IMR-90 (cell line): Measurements from ENCODE around the gene CYCS. TPM values are rescaled to one million over a fixed set of nuclear protein-coding genes. Genes with fewer than 3 reads are reported as not detected.

ENCODE experiments used
- ATAC-seq: fragments of 200-7000 bp; cut with Tn5 transposase; 2 replicates; pipeline ENCODE4 v1.9.1; 2020; ENCODE audit warnings: low read depth, mild to moderate bottlenecking, moderate library complexity
- Bru-seq: library from RNA; stranded (reverse); fragments of 400-500 nt; gene quantifications from one replicate; lab custom pipeline; 2021; lab: Mats Ljungman, UMichigan
- BruChase-seq, 2 experiments: library from RNA; stranded (reverse); fragments of 400-500 nt; gene quantifications; one replicate each; lab custom pipeline; 2021; lab: Mats Ljungman, UMichigan
- BruUV-seq: library from RNA; stranded (reverse); fragments of 400-500 nt; replicated peaks from 2 replicates; lab custom pipeline; 2021; lab: Mats Ljungman, UMichigan
- CTCF ChIA-PET: fragments of 300-600 bp; formaldehyde crosslinking; extraction: SDS; loops from one replicate; lab custom pipeline; 2021; ENCODE audit warnings: antibody characterized with exemption; lab: Yijun Ruan, JAX
- POLR2A ChIA-PET: fragments of 300-600 bp; sonication (Branson Sonifier 250); formaldehyde crosslinking; loops from one replicate; lab custom pipeline; 2022; ENCODE audit warnings: antibody characterized with exemption; ENCODE audit not compliant: unreplicated experiment; lab: Charles Lee
- DNase-seq: peaks from one replicate; pipeline ENCODE4 v3.0.0; 2013
- H2AFZ ChIP-seq: replicated peaks from 2 replicates; pipeline ENCODE3; 2013; ENCODE audit warnings: low read length, mild to moderate bottlenecking; ENCODE audit not compliant: poor library complexity
- H2AK5ac ChIP-seq: 2 replicates; pipeline ENCODE4 v1.6.1; 2013; ENCODE audit warnings: low read depth, low read length, inconsistent platforms
- H2AK9ac ChIP-seq: replicated peaks from 2 replicates; pipeline ENCODE3; 2013; ENCODE audit warnings: mild to moderate bottlenecking, low read depth, low read length, moderate library complexity; ENCODE audit not compliant: poor library complexity
- H2BK120ac ChIP-seq: 2 replicates; pipeline ENCODE4 v1.6.1; 2013; ENCODE audit warnings: low read depth, low read length, inconsistent platforms
- H2BK15ac ChIP-seq: 3 replicates; pipeline ENCODE4 v1.6.1; 2013; ENCODE audit warnings: low read depth, low read length, inconsistent platforms
- H2BK20ac ChIP-seq: 2 replicates; pipeline ENCODE4 v1.6.1; 2013; ENCODE audit warnings: low read depth, mild to moderate bottlenecking, inconsistent platforms, low read length, moderate library complexity
- H2BK5ac ChIP-seq: 2 replicates; pipeline ENCODE4 v1.6.1; 2013; ENCODE audit warnings: mild to moderate bottlenecking, low read depth, low read length, inconsistent platforms; ENCODE audit not compliant: poor library complexity, severe bottlenecking
- H3K14ac ChIP-seq: replicated peaks from 2 replicates; pipeline ENCODE4 v1.6.1; 2013; ENCODE audit warnings: low read depth, low read length, inconsistent platforms
- H3K18ac ChIP-seq: 2 replicates; pipeline ENCODE4 v1.6.1; 2013; ENCODE audit warnings: low read depth, low read length, control low read depth
- H3K23ac ChIP-seq: 2 replicates; pipeline ENCODE4 v1.6.1; 2013; ENCODE audit warnings: low read depth, low read length, inconsistent platforms
- H3K27ac ChIP-seq: 2 replicates; pipeline ENCODE4 v1.5.1; 2013; ENCODE audit warnings: mild to moderate bottlenecking, control low read depth, low read length; ENCODE audit not compliant: insufficient read depth
- H3K27me3 ChIP-seq: 2 replicates; pipeline ENCODE4 v1.6.1; 2013; ENCODE audit warnings: low read length; ENCODE audit not compliant: control insufficient read depth, insufficient read depth
- H3K36me3 ChIP-seq: 2 replicates; pipeline ENCODE4 v1.6.1; 2013; ENCODE audit warnings: low read length, mixed read lengths; ENCODE audit not compliant: control insufficient read depth, insufficient read depth
- H3K4ac ChIP-seq: 2 replicates; pipeline ENCODE4 v1.6.1; 2013; ENCODE audit warnings: low read depth, low read length, inconsistent platforms
- H3K4me1 ChIP-seq: 2 replicates; pipeline ENCODE4 v1.6.1; 2013; ENCODE audit warnings: low read length, mixed read lengths; ENCODE audit not compliant: control insufficient read depth, insufficient read depth
- H3K4me2 ChIP-seq: 2 replicates; pipeline ENCODE4 v1.6.1; 2013; ENCODE audit warnings: low read depth, mild to moderate bottlenecking, control low read depth, low read length, moderate library complexity
- H3K4me3 ChIP-seq: 2 replicates; pipeline ENCODE4 v1.5.1; 2013; ENCODE audit warnings: low read depth, mild to moderate bottlenecking, control low read depth, low read length, moderate library complexity; ENCODE audit not compliant: insufficient read depth
- H3K56ac ChIP-seq: 2 replicates; pipeline ENCODE4 v1.6.1; 2013; ENCODE audit warnings: low read length, inconsistent platforms; ENCODE audit not compliant: insufficient read depth; ENCODE audit errors: extremely low read depth
- H3K79me1 ChIP-seq, 2 experiments: 2 replicates each; pipeline ENCODE4 v1.6.1; 2013; ENCODE audit warnings: low read length in 2 of 2, inconsistent platforms in 1 of 2, low read depth in 1 of 2
- H3K9ac ChIP-seq: 2 replicates; pipeline ENCODE4 v1.6.1; 2013; ENCODE audit warnings: low read depth, low read length, control low read depth
- H3K9me1 ChIP-seq: 2 replicates; pipeline ENCODE4 v1.6.1; 2013; ENCODE audit warnings: low read length, inconsistent platforms; ENCODE audit not compliant: insufficient read depth
- H3K9me3 ChIP-seq: 2 replicates; pipeline ENCODE4 v1.6.1; 2013; ENCODE audit warnings: low read length; ENCODE audit not compliant: control insufficient read depth, insufficient read depth
- H4K20me1 ChIP-seq: 2 replicates; pipeline ENCODE4 v1.6.1; 2013; ENCODE audit warnings: low read length, inconsistent platforms; ENCODE audit not compliant: insufficient read depth
- H4K5ac ChIP-seq: 2 replicates; pipeline ENCODE4 v1.6.1; 2013; ENCODE audit warnings: mild to moderate bottlenecking, low read depth, low read length, control low read depth
- H4K8ac ChIP-seq, 2 experiments: 2 replicates each; pipeline ENCODE4 v1.6.1; 2013; ENCODE audit warnings: low read depth in 2 of 2, low read length in 2 of 2, control low read depth in 1 of 2, inconsistent platforms in 1 of 2
- H4K91ac ChIP-seq: 2 replicates; pipeline ENCODE4 v1.6.1; 2013; ENCODE audit warnings: low read depth, low read length, inconsistent platforms; ENCODE audit not compliant: insufficient read depth
- BHLHE40 ChIP-seq: fragments of 150-350 bp; IDR thresholded peaks from 2 replicates; pipeline ENCODE4 v1.6.1; 2016; ENCODE audit warnings: mild to moderate bottlenecking, low read depth, low read length
- CEBPB ChIP-seq: IDR thresholded peaks from 2 replicates; pipeline ENCODE4 v1.6.1; 2012; ENCODE audit warnings: low read depth, low read length, improper control_type of control experiment
- CHD1 ChIP-seq: IDR thresholded peaks from 2 replicates; pipeline ENCODE4 v1.6.1; 2012; ENCODE audit warnings: low read depth, low read length, improper control_type of control experiment
- CTCF ChIP-seq: conservative IDR thresholded peaks from 2 replicates; pipeline ENCODE4 v1.5.1; 2012; ENCODE audit warnings: mild to moderate bottlenecking, low read depth, low read length, improper control_type of control experiment
- FOS ChIP-seq: fragments of 150-350 bp; IDR thresholded peaks from 2 replicates; pipeline ENCODE4 v1.6.1; 2016; ENCODE audit warnings: low read depth, low read length
- MAFK ChIP-seq: IDR thresholded peaks from 2 replicates; pipeline ENCODE4 v1.6.1; 2012; ENCODE audit warnings: low read depth, low read length, improper control_type of control experiment
- MAZ ChIP-seq: IDR thresholded peaks from 2 replicates; pipeline ENCODE4 v1.6.1; 2012; ENCODE audit warnings: low read depth, mild to moderate bottlenecking, low read length, improper control_type of control experiment, moderate library complexity, borderline replicate concordance
- NFE2L2 ChIP-seq: fragments of 150-350 bp; IDR thresholded peaks from 2 replicates; pipeline ENCODE4 v1.6.1; 2016; ENCODE audit warnings: low read depth, mild to moderate bottlenecking, low read length
- POLR2A ChIP-seq: IDR thresholded peaks from 2 replicates; pipeline ENCODE4 v1.6.1; 2012; ENCODE audit warnings: mild to moderate bottlenecking, low read depth, low read length
- RAD21 ChIP-seq: IDR thresholded peaks from 2 replicates; pipeline ENCODE4 v1.6.1; 2012; ENCODE audit warnings: low read length, improper control_type of control experiment
- RCOR1 ChIP-seq: IDR thresholded peaks from 2 replicates; pipeline ENCODE4 v1.6.1; 2012; ENCODE audit warnings: mild to moderate bottlenecking, low read length, improper control_type of control experiment; ENCODE audit not compliant: insufficient replicate concordance
- RFX5 ChIP-seq: IDR thresholded peaks from 2 replicates; pipeline ENCODE4 v1.8.0; 2012; ENCODE audit warnings: low read depth, mild to moderate bottlenecking, low read length, moderate library complexity
- USF2 ChIP-seq: fragments of 150-350 bp; IDR thresholded peaks from 2 replicates; pipeline ENCODE4 v1.6.1; 2017; ENCODE audit warnings: mild to moderate bottlenecking, antibody characterized with exemption, low read length, low read depth
- WGBS, 2 experiments: methylation state at CpG; one replicate each; pipeline versions ENCODE4 v1.1.5 to v1.1.7; 2013; ENCODE audit warnings: missing lambda C conversion rate in 2 of 2; ENCODE audit not compliant: insufficient read length in 1 of 2; ENCODE audit errors: extremely low coverage in 2 of 2; 5-methylcytosine and 5-hydroxymethylcytosine counted together
- dilution Hi-C: fragments of 300-500 bp; cut with HindIII; formaldehyde crosslinking; loops from one replicate; pipeline ENCODE4 v1.14.3; 2018; ENCODE audit warnings: low sequenced_read_pairs; ENCODE audit not compliant: unreplicated experiment
- in situ Hi-C: fragments of 300-500 bp; cut with MboI; formaldehyde crosslinking; loops from 3 replicates; pipeline ENCODE4 v1.14.3; 2019; ENCODE audit warnings: low sequenced_read_pairs, inconsistent platforms, mixed read lengths
- intact Hi-C: fragments of 100-400 bp; cut with micrococcal nuclease; formaldehyde crosslinking; loops from 2 replicates; pipeline ENCODE4 v1.10.0; 2022
- long read RNA-seq: library from polyadenylated mRNA; unstranded; transcript quantifications from one replicate; pipeline ENCODE4 v2.0.0, GENCODE V29; 2021; ENCODE audit not compliant: unreplicated experiment
- polyA plus RNA-seq, 3 experiments: library from polyadenylated mRNA; depleted of rRNA; stranded (reverse); fragments of >200 nt; gene quantifications; 2 replicates each; pipeline ENCODE4 v1.2.3, GENCODE V29; 2012; ENCODE audit warnings: low replicate concordance in 1 of 3
- total RNA-seq: library from RNA; depleted of rRNA; stranded (reverse); fragments of >200 nt; gene quantifications from 2 replicates; pipeline ENCODE4 v1.2.3, GENCODE V29; 2012; rRNA removed

CYCS gene
- 22.9 and 65.3 TPM in 2 replicates for total RNA-seq
- 47.2 and 59.0 TPM in 2 replicates for polyA plus RNA-seq (2012; rRNA removed)
- polyA plus RNA-seq (2012; cell fraction: cytosol; rRNA removed): 2.5 and 4.4 TPM in 2 replicates
- polyA plus RNA-seq (2012; cell fraction: nucleus; rRNA removed; ENCODE audit: low replicate concordance): 2.1 and 12.7 TPM in 2 replicates
- Bru-seq, nascent RNA: percentile 95 among the genes with signal in this experiment
- percentile 97 among the genes with signal in this experiment for BruChase-seq, experiment 1, labeled RNA remaining after a 6-hour chase
- percentile 95 among the genes with signal in this experiment for BruChase-seq, experiment 2, labeled RNA remaining after a 2-hour chase
- long read RNA-seq, full-length matches to known transcripts: 39 of 41 reads
- long read RNA-seq, partial matches to known transcripts: 1 of 41 reads
- long read RNA-seq, other reads (novel, unspliced or antisense): 1 of 41 reads

DNA sequence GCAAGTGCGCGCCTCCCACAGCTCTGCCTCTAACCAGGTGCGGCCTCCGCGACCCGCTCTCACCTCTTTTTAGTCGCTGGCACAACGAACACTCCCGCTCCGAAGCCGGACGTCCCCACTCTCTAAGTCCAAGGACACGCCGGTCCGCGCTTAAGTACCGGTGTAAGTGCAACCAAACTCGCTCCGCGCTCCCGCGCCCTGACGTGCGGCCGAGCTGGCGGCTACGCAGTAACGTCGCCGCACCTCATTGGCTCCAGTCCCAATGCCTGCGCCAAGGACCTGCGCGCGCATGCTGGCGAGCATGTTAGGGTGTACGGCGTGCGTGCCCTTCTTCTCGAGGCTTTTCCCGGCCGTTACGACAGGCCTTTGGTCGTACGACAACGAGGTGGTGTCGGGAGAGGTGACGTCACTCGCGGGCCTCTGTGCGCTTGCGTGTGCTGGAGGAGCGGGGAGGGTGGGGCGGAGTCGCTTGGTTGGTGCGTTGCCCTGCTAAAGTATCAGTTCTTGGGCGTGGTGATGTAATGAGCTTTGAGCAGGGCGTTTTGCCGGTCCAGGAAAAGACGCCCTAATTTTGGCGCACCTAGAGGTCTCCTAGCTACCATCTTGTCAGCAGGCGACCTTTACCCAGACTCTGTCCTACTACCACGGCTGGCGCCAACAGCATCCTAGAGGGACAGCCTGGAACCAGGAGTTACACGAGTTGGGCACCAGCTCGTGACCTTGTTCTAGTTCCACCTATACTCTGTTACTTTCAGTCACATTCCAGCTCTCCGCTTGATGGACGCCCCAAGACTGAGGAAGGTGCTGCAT is at the start of gene CYCS:
Gene CYCS, minus strand, starts transcription at position 124 of the 810 bp plus-strand sequence. CDS start 1,141 bp downstream, outside the sequence.
- peak; percentile 95 for ATAC-seq
- CTCF ChIA-PET: interaction anchor here (1.3 kb wide), 1 partner anchor 26 kb away, joined by 3 read pairs; no protein-coding TSS in a partner anchor
- dilution Hi-C loops: no loop called here
- Histone ChIP-seq H3K36me3 (peaks cover 3% of the 10 kb centered on the region; the same call in 1 of the 2 replicates), H2BK5ac (peak within 1 kb of the TSS; percentile 62), H2BK120ac (peak within 1 kb of the TSS; percentile 69), H3K9ac (peak within 1 kb of the TSS; percentile 87), H4K5ac (peak within 1 kb of the TSS; percentile 84), H2AK9ac (peak within 1 kb of the TSS; percentile 92), H4K8ac (peak within 1 kb of the TSS; percentile 93 to 96), H3K23ac (peak within 1 kb of the TSS; percentile 90), H2BK20ac (peak within 1 kb of the TSS; percentile 20; the same call in 1 of the 2 replicates), H3K4me3 (peak within 1 kb of the TSS; percentile 59), H2BK15ac (peak within 1 kb of the TSS; percentile 45; the same call in 2 of the 3 replicates), H3K56ac (peak within 1 kb of the TSS; percentile 89), H3K14ac (peak within 1 kb of the TSS; percentile 96), H3K4ac (peak within 1 kb of the TSS; percentile 96), H3K9me3 (no peaks in the 10 kb centered on the region), H4K20me1 (peaks cover 7% of the 10 kb centered on the region), H3K4me1 (no peaks in the 10 kb centered on the region), H3K18ac (peak within 1 kb of the TSS; percentile 37), H3K4me2 (peak within 1 kb of the TSS; percentile 80), H2AK5ac (peak within 1 kb of the TSS; percentile 76), H3K27ac (peak within 1 kb of the TSS; percentile 76), H3K79me1 (peaks cover 3 to 28% of the 10 kb centered on the region in 2 experiments; a peak in 2 of 4 replicates), H3K27me3 (no peaks in the 10 kb centered on the region), H3K9me1 (peaks cover 3% of the 10 kb centered on the region), H4K91ac (peak within 1 kb of the TSS; percentile 93), H2AFZ (peak within 1 kb of the TSS; percentile 97)
- POLR2A ChIA-PET: interaction anchor here (0.5 to 0.7 kb wide), 7 partner anchors 9 to 413 kb away, joined by 3 to 11 read pairs (median 4); no protein-coding TSS in a partner anchor
- BruUV-seq: no TSS peak
- intact Hi-C loops: no loop called here
- 0% methylated on average over 26 of the region's 67 CpGs; no CpG with 5 or more reads in 1 of the 2 experiments for WGBS, 2 experiments
- in situ Hi-C loops: no loop called here
- DNase-seq: peak; percentile 100
- no peak for TF ChIP-seq CTCF
- no peak; the same call in none of the 2 replicates for TF ChIP-seq BHLHE40
- peak; percentile 100 for TF ChIP-seq POLR2A
- TF ChIP-seq FOS: no peak
- peak; percentile 90 for TF ChIP-seq CEBPB
- TF ChIP-seq RFX5: no peak
- TF ChIP-seq USF2: no peak
- peak; percentile 1; the same call in 1 of the 2 replicates for TF ChIP-seq MAFK
- TF ChIP-seq NFE2L2: no peak
- TF ChIP-seq CHD1: no peak
- TF ChIP-seq MAZ: peak; percentile 82
- no peak for TF ChIP-seq RAD21
- TF ChIP-seq RCOR1: peak; percentile 30
